OCI-LY1 (cell line): ENCODE data around the gene SFI1.
A peak's percentile ranks its signal among the peaks of the same experiment; 100 is the strongest.

Experiments used
- H2AFZ ChIP-seq: fragments of 200-600 bp; sonication (generic), shearing (Covaris generic); 2 replicates; pipeline ENCODE4 v1.6.0; 2014; ENCODE audit warnings: antibody characterized with exemption, mild to moderate bottlenecking, low read length
- H3F3A ChIP-seq: fragments of 200-600 bp; sonication (generic), shearing (Covaris generic); 2 replicates; pipeline ENCODE4 v1.6.0; 2014; ENCODE audit warnings: mild to moderate bottlenecking, antibody characterized with exemption, low read length, moderate library complexity; ENCODE audit not compliant: insufficient read depth
- H3K27ac ChIP-seq: fragments of 200-600 bp; sonication (generic); 2 replicates; pipeline ENCODE4 v1.5.1; 2014; ENCODE audit warnings: low read length, mixed run types, mild to moderate bottlenecking, low read depth; ENCODE audit not compliant: poor library complexity, severe bottlenecking
- H3K27me3 ChIP-seq: fragments of 200-600 bp; sonication (generic); 2 replicates; pipeline ENCODE4 v1.6.0; 2014; ENCODE audit warnings: antibody characterized with exemption, mild to moderate bottlenecking, low read length, moderate library complexity; ENCODE audit not compliant: insufficient read depth
- H3K36me3 ChIP-seq: fragments of 200-600 bp; sonication (generic); 2 replicates; pipeline ENCODE4 v1.6.1; 2014; ENCODE audit warnings: mild to moderate bottlenecking, antibody characterized with exemption, low read length, moderate library complexity, mixed read lengths; ENCODE audit not compliant: insufficient read depth
- H3K4me1 ChIP-seq: fragments of 200-600 bp; sonication (generic); 2 replicates; pipeline ENCODE4 v1.5.1; 2014; ENCODE audit warnings: mild to moderate bottlenecking, low read length, moderate library complexity; ENCODE audit not compliant: insufficient read depth, severe bottlenecking
- H3K4me2 ChIP-seq: fragments of 200-600 bp; sonication (generic), shearing (Covaris generic); 2 replicates; pipeline ENCODE4 v1.6.1; 2014; ENCODE audit warnings: low read length
- H3K4me3 ChIP-seq: fragments of 200-600 bp; sonication (generic); 2 replicates; pipeline ENCODE4 v1.5.1; 2014; ENCODE audit warnings: low read length, low read depth, mild to moderate bottlenecking, mixed read lengths; ENCODE audit not compliant: poor library complexity, severe bottlenecking
- H3K79me2 ChIP-seq: fragments of 200-600 bp; shearing (Covaris generic); 2 replicates; pipeline ENCODE4 v1.6.1; 2016; ENCODE audit warnings: mixed run types, low read length, mixed read lengths; ENCODE audit not compliant: insufficient read depth
- H3K9ac ChIP-seq: fragments of 200-600 bp; sonication (generic), shearing (Covaris generic); 2 replicates; pipeline ENCODE4 v1.6.1; 2014; ENCODE audit warnings: mild to moderate bottlenecking, low read length, mixed read lengths
- H3K9me2 ChIP-seq: fragments of 200-600 bp; sonication (generic), shearing (Covaris generic); 2 replicates; pipeline ENCODE4 v1.6.1; 2014; ENCODE audit warnings: low read depth, mild to moderate bottlenecking, low read length, mixed read lengths
- H3K9me3 ChIP-seq: fragments of 200-600 bp; shearing (Covaris generic); 2 replicates; pipeline ENCODE4 v1.6.1; 2014; ENCODE audit warnings: low read length, mixed read lengths
- H4K20me1 ChIP-seq: fragments of 200-600 bp; sonication (generic), shearing (Covaris generic); 2 replicates; pipeline ENCODE4 v1.6.0; 2016; ENCODE audit warnings: mild to moderate bottlenecking, low read length; ENCODE audit not compliant: insufficient read depth
- CTCF ChIP-seq: fragments of 200-600 bp; sonication (generic), shearing (Covaris generic); IDR thresholded peaks from 2 replicates; pipeline ENCODE4 v1.5.1; 2017; ENCODE audit warnings: mild to moderate bottlenecking, antibody characterized with exemption, low read length, moderate library complexity, mixed read lengths
- EZH2 ChIP-seq: fragments of 200-600 bp; sonication (generic), shearing (Covaris generic); IDR thresholded peaks from 2 replicates; pipeline ENCODE4 v1.8.0; 2017; ENCODE audit warnings: borderline replicate concordance, mixed run types, mild to moderate bottlenecking, antibody characterized with exemption, low read length, moderate library complexity, mixed read lengths

The SFI1 gene

DNA sequence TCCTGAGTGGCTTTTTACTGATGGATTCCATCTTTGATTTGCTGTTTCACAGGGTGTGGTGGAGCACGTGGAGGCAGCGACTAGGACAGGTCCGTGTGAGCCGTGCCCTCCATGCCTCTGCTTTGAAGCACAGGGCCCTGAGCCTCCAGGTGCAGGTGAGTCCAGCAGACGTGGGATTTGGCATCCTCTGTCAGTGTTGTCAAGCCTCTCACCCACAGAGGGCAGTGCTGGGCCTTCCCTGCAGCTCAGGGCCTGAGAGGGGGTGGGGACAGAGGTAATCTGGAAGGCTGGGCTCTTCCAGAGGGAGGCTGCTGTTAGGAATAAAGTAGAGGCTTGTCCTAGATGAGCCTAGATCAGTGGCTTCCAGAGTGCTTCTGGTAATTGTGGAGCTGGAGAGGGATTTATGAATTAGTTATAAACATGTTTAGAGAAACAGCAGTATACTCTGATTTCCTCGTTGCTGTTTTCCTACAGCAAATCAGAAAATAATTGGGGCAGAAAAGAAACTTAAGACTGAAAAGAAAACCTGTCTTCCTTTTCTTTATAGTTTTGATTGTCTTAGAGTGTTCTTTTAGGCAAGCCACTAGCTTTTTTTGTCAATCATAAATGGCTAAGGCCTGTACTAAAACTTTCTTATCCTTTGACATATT, 65.0 kb downstream of the SFI1 start:
- no peaks in the 10 kb centered on the region for H4K20me1 ChIP-seq
- no peak overlapping the region for H3K27ac ChIP-seq
- H3K9me2 ChIP-seq = no peaks in the 10 kb centered on the region
- no peak overlapping the region for H3K9ac ChIP-seq
- H3K27me3 ChIP-seq = no peaks in the 10 kb centered on the region
- H3K4me2 ChIP-seq = no peak overlapping the region
- H3F3A ChIP-seq = no peaks in the 10 kb centered on the region
- H3K9me3 ChIP-seq = no peaks in the 10 kb centered on the region
- H3K36me3 ChIP-seq = peaks cover 51% of the 10 kb centered on the region
- no peak overlapping the region for H2AFZ ChIP-seq
- H3K4me1 ChIP-seq = no peaks in the 10 kb centered on the region
- TF ChIP-seq CTCF (peak; percentile 66), EZH2 (no peak)
- no peaks in the 10 kb centered on the region for H3K79me2 ChIP-seq
- no peak overlapping the region for H3K4me3 ChIP-seq

DNA sequence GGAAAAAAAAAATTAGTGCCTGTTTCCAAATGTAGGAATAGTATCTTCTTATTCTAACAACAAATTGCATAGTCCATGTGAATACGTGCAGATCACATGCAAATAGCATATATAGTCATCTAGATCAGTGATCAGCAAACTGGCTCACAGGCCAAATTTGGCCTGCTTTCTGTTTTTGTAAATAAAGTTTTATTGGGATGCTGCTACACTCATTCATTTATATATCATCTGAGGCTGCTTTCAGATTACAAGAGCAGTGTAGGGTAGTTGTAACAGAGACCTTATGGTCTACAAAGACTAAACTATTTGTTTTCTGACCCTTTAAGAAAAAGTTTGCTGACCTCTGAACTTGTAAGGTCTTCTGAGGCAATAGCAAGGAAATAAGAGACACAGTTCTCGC, 65.6 kb downstream of the SFI1 start:
- Histone ChIP-seq H3K9me3 (no peaks in the 10 kb centered on the region), H3K9me2 (no peaks in the 10 kb centered on the region), H3K4me1 (no peaks in the 10 kb centered on the region), H3K4me3 (no peak overlapping the region), H4K20me1 (no peaks in the 10 kb centered on the region), H3K9ac (no peak overlapping the region), H3K27me3 (no peaks in the 10 kb centered on the region), H3K79me2 (no peaks in the 10 kb centered on the region), H2AFZ (no peak overlapping the region), H3F3A (no peaks in the 10 kb centered on the region), H3K36me3 (peaks cover 49% of the 10 kb centered on the region), H3K27ac (no peak overlapping the region), H3K4me2 (no peak overlapping the region)
- TF ChIP-seq CTCF (no peak), EZH2 (no peak)

- Histone ChIP-seq H3K9ac (no peak overlapping the region), H3K4me1 (no peaks in the 10 kb centered on the region), H3K27me3 (no peaks in the 10 kb centered on the region), H3K9me2 (no peaks in the 10 kb centered on the region), H2AFZ (no peak overlapping the region), H3K79me2 (no peaks in the 10 kb centered on the region), H3K9me3 (no peaks in the 10 kb centered on the region), H3K36me3 (peaks cover 45% of the 10 kb centered on the region), H3K27ac (no peak overlapping the region), H3F3A (no peaks in the 10 kb centered on the region), H3K4me2 (no peak overlapping the region), H4K20me1 (no peaks in the 10 kb centered on the region), H3K4me3 (no peak overlapping the region)
- TF ChIP-seq CTCF (no peak), EZH2 (no peak)
Observed at GRCh38 chr22:31566484-31566883, 70.1 kb downstream of the SFI1 start.
